Measurements from ENCODE around the gene ERCC6.

Gene ERCC6

DNA sequence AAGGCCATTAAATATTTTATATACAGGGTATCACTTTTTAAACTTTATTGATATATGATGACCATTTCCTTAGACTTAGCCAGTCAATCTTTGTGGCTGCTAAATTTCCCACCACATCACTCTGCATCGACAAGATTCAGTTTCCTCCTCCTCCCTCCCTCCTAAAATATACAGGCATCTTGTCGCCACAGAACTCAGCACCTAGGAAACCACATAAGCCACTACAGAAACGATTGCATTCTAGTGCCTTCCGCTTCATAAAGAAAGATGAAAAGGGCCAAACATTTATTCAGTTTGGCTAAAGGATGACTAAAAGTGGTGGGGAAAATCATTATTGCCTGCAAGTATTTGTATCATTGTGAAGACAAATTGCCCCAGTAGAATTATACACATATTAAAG is 30.7 kb downstream of the ERCC6 start:
- Histone ChIP-seq H3K4ac (ENCODE audit: low read depth in 1 of 2, low read length in 2 of 2) (no peak overlapping the region), H3K4me2 (ENCODE audit: low read length, poor library complexity, severe bottlenecking) (no peak overlapping the region), H3K27me3 (ENCODE audit: control insufficient read depth in 1 of 2, insufficient read depth in 1 of 2, low read length in 2 of 2) (no peaks in the 10 kb centered on the region), H3K18ac (ENCODE audit: low read depth in 1 of 2, low read length in 2 of 2) (no peak overlapping the region), H2AFZ (ENCODE audit: low read depth, low read length) (no peak overlapping the region), H2BK12ac (ENCODE audit: low read length in 2 of 2) (no peak overlapping the region), H3K36me3 (ENCODE audit: control insufficient read depth in 1 of 2, insufficient read depth in 2 of 2, low read depth in 1 of 2, low read length in 2 of 2) (peaks cover 3 to 41% of the 10 kb centered on the region in 2 experiments), H3K9ac (ENCODE audit: low read length) (no peak overlapping the region), H3K4me1 (ENCODE audit: control insufficient read depth, insufficient read depth, low read depth, low read length) (no peaks in the 10 kb centered on the region), H4K91ac (ENCODE audit: low read length) (no peak overlapping the region), H2AK5ac (ENCODE audit: low read length, severe bottlenecking) (no peak overlapping the region), H3K23ac (ENCODE audit: low read length in 2 of 2) (no peak overlapping the region), H4K8ac (ENCODE audit: low read length) (no peak overlapping the region), H3K79me1 (replicated peaks; ENCODE audit: low read length, poor library complexity, severe bottlenecking) (peaks cover 16% of the 10 kb centered on the region), H2BK120ac (ENCODE audit: low read depth, low read length) (no peak overlapping the region), H3K4me3 (ENCODE audit: insufficient read depth in 1 of 2, low read depth in 1 of 2, low read length in 2 of 2) (no peak overlapping the region), H2BK5ac (ENCODE audit: low read depth, low read length, poor library complexity, severe bottlenecking) (no peak overlapping the region), H3K14ac (ENCODE audit: low read length in 2 of 2) (no peak overlapping the region), H3K27ac (ENCODE audit: low read length, poor library complexity, severe bottlenecking) (no peak overlapping the region), H3K9me3 (ENCODE audit: control insufficient read depth, low read length) (no peaks in the 10 kb centered on the region), H2BK15ac (ENCODE audit: low read depth, poor library complexity, severe bottlenecking) (no peak overlapping the region)
- 81% methylated on average over 2 of the region's 4 CpGs for WGBS
- no peak for DNase-seq

GRCh38 chr10:49505589-49505988 is 33.3 kb downstream of the ERCC6 start:
- no peak overlapping the region for H3K4me2 ChIP-seq (ENCODE audit: low read length, poor library complexity, severe bottlenecking)
- no peak for DNase-seq
- peaks cover 11% of the 10 kb centered on the region for H3K79me1 ChIP-seq (replicated peaks; ENCODE audit: low read length, poor library complexity, severe bottlenecking)
- no peak overlapping the region for H4K91ac ChIP-seq (ENCODE audit: low read length)
- no peak overlapping the region for H2BK15ac ChIP-seq (ENCODE audit: low read depth, poor library complexity, severe bottlenecking)
- no peak overlapping the region for H2BK12ac ChIP-seq (ENCODE audit: low read length in 2 of 2)
- H4K8ac ChIP-seq (ENCODE audit: low read length): no peak overlapping the region
- H2BK5ac ChIP-seq (ENCODE audit: low read depth, low read length, poor library complexity, severe bottlenecking): no peak overlapping the region
- H3K27ac ChIP-seq (ENCODE audit: low read length, poor library complexity, severe bottlenecking): no peak overlapping the region
- no peak overlapping the region for H2AK5ac ChIP-seq (ENCODE audit: low read length, severe bottlenecking)
- no peak overlapping the region for H3K14ac ChIP-seq (ENCODE audit: low read length in 2 of 2)
- no peak overlapping the region for H2BK120ac ChIP-seq (ENCODE audit: low read depth, low read length)
- H3K36me3 ChIP-seq (ENCODE audit: control insufficient read depth in 1 of 2, insufficient read depth in 2 of 2, low read depth in 1 of 2, low read length in 2 of 2): peaks cover 0 to 30% of the 10 kb centered on the region in 2 experiments
- no peak overlapping the region for H3K18ac ChIP-seq (ENCODE audit: low read depth in 1 of 2, low read length in 2 of 2)
- H3K23ac ChIP-seq (ENCODE audit: low read length in 2 of 2): no peak overlapping the region
- H3K4me3 ChIP-seq (ENCODE audit: insufficient read depth in 1 of 2, low read depth in 1 of 2, low read length in 2 of 2): no peak overlapping the region
- no peak overlapping the region for H2AFZ ChIP-seq (ENCODE audit: low read depth, low read length)
- H3K9ac ChIP-seq (ENCODE audit: low read length): no peak overlapping the region
- 93% methylated on average over 4 of the region's 4 CpGs for WGBS
- H3K27me3 ChIP-seq (ENCODE audit: control insufficient read depth in 1 of 2, insufficient read depth in 1 of 2, low read length in 2 of 2): no peaks in the 10 kb centered on the region
- no peaks in the 10 kb centered on the region for H3K4me1 ChIP-seq (ENCODE audit: control insufficient read depth, insufficient read depth, low read depth, low read length)
- H3K9me3 ChIP-seq (ENCODE audit: control insufficient read depth, low read length): no peaks in the 10 kb centered on the region
- no peak overlapping the region for H3K4ac ChIP-seq (ENCODE audit: low read depth in 1 of 2, low read length in 2 of 2)

DNA sequence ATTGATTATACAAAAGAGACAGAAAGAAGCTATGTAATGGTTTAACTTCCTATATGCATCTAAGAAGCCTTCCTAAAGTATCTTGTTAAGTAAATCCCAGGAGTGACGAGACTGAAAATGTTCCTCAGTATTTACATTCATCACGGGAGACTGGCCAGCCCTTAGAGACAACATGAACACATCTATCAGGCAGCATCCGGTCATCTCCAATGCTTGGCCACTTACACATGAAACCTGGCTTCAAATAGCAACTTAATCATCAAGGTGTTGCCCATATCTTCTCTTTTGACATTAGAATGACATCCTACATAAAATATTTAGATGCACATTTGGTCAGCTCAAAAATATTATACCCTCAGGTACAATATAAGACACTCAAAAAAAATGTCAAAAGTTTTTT is 33.8 kb downstream of the ERCC6 start:
- H2AFZ ChIP-seq (ENCODE audit: low read depth, low read length): no peak overlapping the region
- no peak overlapping the region for H3K14ac ChIP-seq (ENCODE audit: low read length in 2 of 2)
- no peak overlapping the region for H3K18ac ChIP-seq (ENCODE audit: low read depth in 1 of 2, low read length in 2 of 2)
- H3K9ac ChIP-seq (ENCODE audit: low read length): no peak overlapping the region
- no peak overlapping the region for H2AK5ac ChIP-seq (ENCODE audit: low read length, severe bottlenecking)
- H3K4me1 ChIP-seq (ENCODE audit: control insufficient read depth, insufficient read depth, low read depth, low read length): no peaks in the 10 kb centered on the region
- no peaks in the 10 kb centered on the region for H3K9me3 ChIP-seq (ENCODE audit: control insufficient read depth, low read length)
- no peak overlapping the region for H3K23ac ChIP-seq (ENCODE audit: low read length in 2 of 2)
- no peak overlapping the region for H3K27ac ChIP-seq (ENCODE audit: low read length, poor library complexity, severe bottlenecking)
- H3K36me3 ChIP-seq (ENCODE audit: control insufficient read depth in 1 of 2, insufficient read depth in 2 of 2, low read depth in 1 of 2, low read length in 2 of 2): peaks cover 0 to 31% of the 10 kb centered on the region in 2 experiments
- DNase-seq: no peak
- H3K79me1 ChIP-seq (replicated peaks; ENCODE audit: low read length, poor library complexity, severe bottlenecking): peaks cover 8% of the 10 kb centered on the region
- WGBS: 74% methylated on average over 3 of the region's 3 CpGs
- no peak overlapping the region for H2BK5ac ChIP-seq (ENCODE audit: low read depth, low read length, poor library complexity, severe bottlenecking)
- H3K4me2 ChIP-seq (ENCODE audit: low read length, poor library complexity, severe bottlenecking): no peak overlapping the region
- no peak overlapping the region for H3K4me3 ChIP-seq (ENCODE audit: insufficient read depth in 1 of 2, low read depth in 1 of 2, low read length in 2 of 2)
- H3K27me3 ChIP-seq (ENCODE audit: control insufficient read depth in 1 of 2, insufficient read depth in 1 of 2, low read length in 2 of 2): no peaks in the 10 kb centered on the region
- no peak overlapping the region for H2BK120ac ChIP-seq (ENCODE audit: low read depth, low read length)
- H4K8ac ChIP-seq (ENCODE audit: low read length): no peak overlapping the region
- no peak overlapping the region for H2BK15ac ChIP-seq (ENCODE audit: low read depth, poor library complexity, severe bottlenecking)
- H4K91ac ChIP-seq (ENCODE audit: low read length): no peak overlapping the region
- H2BK12ac ChIP-seq (ENCODE audit: low read length in 2 of 2): no peak overlapping the region
- H3K4ac ChIP-seq (ENCODE audit: low read depth in 1 of 2, low read length in 2 of 2): no peak overlapping the region

DNA sequence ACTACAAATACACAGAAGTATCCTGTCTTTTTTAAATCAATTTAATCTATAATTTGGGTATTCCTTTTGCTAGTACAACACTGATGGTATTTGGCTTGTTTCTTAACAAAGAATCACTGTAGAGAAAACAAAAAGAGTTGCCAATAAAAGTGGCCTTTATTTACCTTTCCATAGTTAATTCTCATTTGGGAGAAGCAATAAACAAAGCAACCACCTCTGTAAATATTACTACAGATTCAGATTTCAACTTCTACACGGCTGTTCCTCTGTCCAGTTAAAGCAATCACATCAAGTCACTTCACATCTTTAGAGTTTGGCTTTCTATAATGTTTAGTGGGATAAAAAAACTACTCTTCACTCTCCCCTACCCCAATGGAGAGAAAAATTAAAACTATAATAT is 34.4 kb downstream of the ERCC6 start:
- Histone ChIP-seq H2BK120ac (ENCODE audit: low read depth, low read length) (no peak overlapping the region), H3K4ac (ENCODE audit: low read depth in 1 of 2, low read length in 2 of 2) (no peak overlapping the region), H3K4me2 (ENCODE audit: low read length, poor library complexity, severe bottlenecking) (no peak overlapping the region), H2BK15ac (ENCODE audit: low read depth, poor library complexity, severe bottlenecking) (no peak overlapping the region), H3K14ac (ENCODE audit: low read length in 2 of 2) (no peak overlapping the region), H4K8ac (ENCODE audit: low read length) (no peak overlapping the region), H3K23ac (ENCODE audit: low read length in 2 of 2) (no peak overlapping the region), H3K9ac (ENCODE audit: low read length) (no peak overlapping the region), H2BK12ac (ENCODE audit: low read length in 2 of 2) (no peak overlapping the region), H3K79me1 (replicated peaks; ENCODE audit: low read length, poor library complexity, severe bottlenecking) (peaks cover 5% of the 10 kb centered on the region), H3K4me1 (ENCODE audit: control insufficient read depth, insufficient read depth, low read depth, low read length) (no peaks in the 10 kb centered on the region), H3K4me3 (ENCODE audit: insufficient read depth in 1 of 2, low read depth in 1 of 2, low read length in 2 of 2) (no peak overlapping the region), H2BK5ac (ENCODE audit: low read depth, low read length, poor library complexity, severe bottlenecking) (no peak overlapping the region), H3K36me3 (ENCODE audit: control insufficient read depth in 1 of 2, insufficient read depth in 2 of 2, low read depth in 1 of 2, low read length in 2 of 2) (peaks cover 0 to 37% of the 10 kb centered on the region in 2 experiments), H2AK5ac (ENCODE audit: low read length, severe bottlenecking) (no peak overlapping the region), H2AFZ (ENCODE audit: low read depth, low read length) (no peak overlapping the region), H3K18ac (ENCODE audit: low read depth in 1 of 2, low read length in 2 of 2) (no peak overlapping the region), H3K9me3 (ENCODE audit: control insufficient read depth, low read length) (no peaks in the 10 kb centered on the region), H4K91ac (ENCODE audit: low read length) (no peak overlapping the region), H3K27ac (ENCODE audit: low read length, poor library complexity, severe bottlenecking) (no peak overlapping the region), H3K27me3 (ENCODE audit: control insufficient read depth in 1 of 2, insufficient read depth in 1 of 2, low read length in 2 of 2) (no peaks in the 10 kb centered on the region)
- DNase-seq: no peak
- WGBS: no CpG with 5 or more reads among the region's 1 CpG
